H9 (cell line): Measurements from ENCODE around the gene EFTUD2. TPM values are rescaled to one million over a fixed set of nuclear protein-coding genes. Genes with fewer than 3 reads are reported as not detected.
A peak's percentile ranks its signal among the peaks of the same experiment; 100 is the strongest.

Source experiments
- DNase-seq: peaks from one replicate; pipeline ENCODE4 v3.0.0-alpha.2; 2017
- H2AFZ ChIP-seq: one replicate; pipeline ENCODE4 v1.6.1; 2013; ENCODE audit warnings: mild to moderate bottlenecking, low read length, control low read depth, moderate library complexity
- H2AK5ac ChIP-seq: 2 replicates; pipeline ENCODE4 v1.6.1; 2013; ENCODE audit warnings: low read length, control low read depth, mixed read lengths; ENCODE audit not compliant: insufficient read length
- H2BK120ac ChIP-seq: one replicate; pipeline ENCODE4 v1.6.1; 2013; ENCODE audit warnings: low read depth, mild to moderate bottlenecking, low read length, control low read depth, inconsistent platforms; ENCODE audit not compliant: poor library complexity, severe bottlenecking
- H2BK12ac ChIP-seq: 2 replicates; pipeline ENCODE4 v1.6.1; 2013; ENCODE audit warnings: low read length, control low read depth, mixed read lengths, low read depth; ENCODE audit not compliant: insufficient read length
- H2BK15ac ChIP-seq: 2 replicates; pipeline ENCODE4 v1.6.1; 2013; ENCODE audit warnings: low read depth, low read length, control low read depth
- H2BK20ac ChIP-seq: one replicate; pipeline ENCODE4 v1.6.1; 2013; ENCODE audit warnings: low read depth, mild to moderate bottlenecking, low read length, control low read depth, inconsistent platforms; ENCODE audit not compliant: poor library complexity, severe bottlenecking
- H2BK5ac ChIP-seq: 2 replicates; pipeline ENCODE4 v1.6.1; 2013; ENCODE audit warnings: low read length, control low read depth, mixed read lengths; ENCODE audit not compliant: insufficient read length
- H3K14ac ChIP-seq: 2 replicates; pipeline ENCODE4 v1.6.1; 2013; ENCODE audit warnings: low read length, control low read depth; ENCODE audit not compliant: insufficient read depth
- H3K18ac ChIP-seq: 2 replicates; pipeline ENCODE4 v1.6.1; 2013; ENCODE audit warnings: low read depth, mild to moderate bottlenecking, mixed read lengths, low read length, control low read depth; ENCODE audit not compliant: insufficient read length
- H3K23ac ChIP-seq: 2 replicates; pipeline ENCODE4 v1.6.1; 2013; ENCODE audit warnings: low read length, control low read depth, mixed read lengths, low read depth; ENCODE audit not compliant: insufficient read length
- H3K23me2 ChIP-seq: 2 replicates; pipeline ENCODE4 v1.6.1; 2013; ENCODE audit warnings: low read depth, mild to moderate bottlenecking, mixed read lengths, low read length, control low read depth; ENCODE audit not compliant: insufficient read length, poor library complexity, severe bottlenecking
- H3K27ac ChIP-seq: 2 replicates; pipeline ENCODE4 v1.5.1; 2013; ENCODE audit warnings: low read length, control low read depth, mixed read lengths, low read depth; ENCODE audit not compliant: insufficient read length
- H3K27me3 ChIP-seq: 2 replicates; pipeline ENCODE4 v1.6.1; 2013; ENCODE audit warnings: low read length, control low read depth, inconsistent platforms; ENCODE audit not compliant: insufficient read depth
- H3K4ac ChIP-seq: 2 replicates; pipeline ENCODE4 v1.6.1; 2013; ENCODE audit warnings: low read depth, mild to moderate bottlenecking, control low read depth, inconsistent platforms, low read length, moderate library complexity
- H3K4me1 ChIP-seq: 2 replicates; pipeline ENCODE4 v1.6.1; 2013; ENCODE audit warnings: low read length, control low read depth, inconsistent platforms; ENCODE audit not compliant: insufficient read depth
- H3K4me2 ChIP-seq: 2 replicates; pipeline ENCODE4 v1.6.1; 2013; ENCODE audit warnings: low read length, control low read depth, mixed read lengths; ENCODE audit not compliant: insufficient read length, insufficient read depth
- H3K56ac ChIP-seq: 2 replicates; pipeline ENCODE4 v1.6.1; 2013; ENCODE audit warnings: low read depth, mild to moderate bottlenecking, mixed read lengths, low read length, control low read depth; ENCODE audit not compliant: insufficient read length
- H3K79me1 ChIP-seq: 2 replicates; pipeline ENCODE4 v1.6.1; 2013; ENCODE audit warnings: low read depth, mild to moderate bottlenecking, moderate library complexity, low read length, control low read depth, inconsistent platforms; ENCODE audit not compliant: insufficient read depth, poor library complexity, severe bottlenecking
- H3K79me2 ChIP-seq: 2 replicates; pipeline ENCODE4 v1.6.1; 2013; ENCODE audit warnings: low read length, control low read depth, inconsistent platforms; ENCODE audit not compliant: insufficient read depth
- H3K9ac ChIP-seq: 2 replicates; pipeline ENCODE4 v1.6.1; 2013; ENCODE audit warnings: low read length, control low read depth, mixed read lengths; ENCODE audit not compliant: insufficient read length; ENCODE audit errors: extremely low read depth
- H3K9me3 ChIP-seq: one replicate; pipeline ENCODE4 v1.6.1; 2013; ENCODE audit warnings: low read depth, low read length, inconsistent platforms; ENCODE audit not compliant: control insufficient read depth
- H3T11ph ChIP-seq: one replicate; pipeline ENCODE4 v1.6.1; 2013; ENCODE audit warnings: mild to moderate bottlenecking, low read length, control low read depth, inconsistent platforms
- H4K20me1 ChIP-seq: one replicate; pipeline ENCODE4 v1.6.1; 2013; ENCODE audit not compliant: control insufficient read depth, insufficient read length, insufficient read depth
- H4K5ac ChIP-seq: 2 replicates; pipeline ENCODE4 v1.6.1; 2013; ENCODE audit warnings: low read depth, mild to moderate bottlenecking, mixed read lengths, low read length, control low read depth; ENCODE audit not compliant: insufficient read length
- H4K8ac ChIP-seq: replicated peaks from 2 replicates; pipeline ENCODE4 v1.6.1; 2013; ENCODE audit warnings: low read length, control low read depth, mixed read lengths, low read depth; ENCODE audit not compliant: insufficient read length
- H4K91ac ChIP-seq: 2 replicates; pipeline ENCODE4 v1.6.1; 2013; ENCODE audit warnings: low read depth, mild to moderate bottlenecking, moderate library complexity, mixed read lengths, low read length, control low read depth; ENCODE audit not compliant: insufficient read length
- H3K27ac Mint-ChIP-seq, 3 experiments: 2 replicates in 2 of 3; 3 replicates in 1 of 3; pipeline ENCODE4 v1.8.0; 2020 to 2021; ENCODE audit warnings: mixed read lengths in 3 of 3, mild to moderate bottlenecking in 1 of 3, moderate library complexity in 1 of 3
- H3K27me3 Mint-ChIP-seq: 2 replicates; pipeline ENCODE4 v1.8.0; 2021; ENCODE audit warnings: low read depth, mild to moderate bottlenecking, moderate library complexity, mixed read lengths
- H3K36me3 Mint-ChIP-seq, 3 experiments: 2 replicates in 2 of 3; 3 replicates in 1 of 3; pipeline ENCODE4 v1.8.0; 2020 to 2021; ENCODE audit warnings: low read depth in 3 of 3, mixed read lengths in 3 of 3; ENCODE audit not compliant: insufficient read depth in 1 of 3
- H3K4me1 Mint-ChIP-seq, 2 experiments: 2 replicates each; pipeline ENCODE4 v1.8.0; 2020; ENCODE audit warnings: mixed read lengths in 2 of 2
- H3K4me3 Mint-ChIP-seq, 2 experiments: 2 replicates in 1 of 2; 3 replicates in 1 of 2; pipeline ENCODE4 v1.8.0; 2020 to 2021; ENCODE audit warnings: mild to moderate bottlenecking in 2 of 2, mixed read lengths in 2 of 2, moderate library complexity in 1 of 2
- H3K9me3 Mint-ChIP-seq, 2 experiments: 2 replicates in 1 of 2; 3 replicates in 1 of 2; pipeline ENCODE4 v1.8.0; 2020; ENCODE audit warnings: mild to moderate bottlenecking in 2 of 2, mixed read lengths in 2 of 2, moderate library complexity in 1 of 2
- CTCF ChIP-seq: fragments of 200-600 bp; sonication (generic); conservative IDR thresholded peaks from 3 replicates; pipeline ENCODE4 v1.8.0; 2021; ENCODE audit warnings: antibody characterized with exemption, mild to moderate bottlenecking
- WGBS: extraction: QIAGEN DNeasy Blood & Tissue Kit; methylation state at CpG from one replicate; pipeline ENCODE4 v1.1.7; 2013; ENCODE audit warnings: missing lambda C conversion rate, low lambda C conversion rate, mixed read lengths; ENCODE audit not compliant: insufficient read length; ENCODE audit errors: extremely low coverage; 5-methylcytosine and 5-hydroxymethylcytosine counted together
- total RNA-seq: library from RNA; stranded (reverse); gene quantifications from 2 replicates; pipeline ENCODE4 v1.2.1, GENCODE V29; 2021

EFTUD2 gene
- total RNA-seq, 1 experiment from 2014 or later: 150 TPM

GRCh38 chr17:44902135-44902760, 3.0 kb upstream of the EFTUD2 start:
- Histone ChIP-seq H3K23ac (no peak overlapping the region), H4K20me1 (no peaks in the 10 kb centered on the region), H3K9ac (no peak overlapping the region), H3K56ac (no peak overlapping the region), H3K27me3 (no peaks in the 10 kb centered on the region), H4K5ac (no peak overlapping the region), H3K4ac (no peak overlapping the region), H3K14ac (no peak overlapping the region), H3K9me3 (no peaks in the 10 kb centered on the region), H3K4me2 (no peak overlapping the region), H3K27ac (no peak overlapping the region), H2BK20ac (no peak overlapping the region), H3K23me2 (peaks cover 7% of the 10 kb centered on the region), H2AK5ac (no peak overlapping the region), H2BK12ac (no peak overlapping the region), H4K91ac (no peak overlapping the region), H2BK5ac (no peak overlapping the region), H3K79me1 (no peaks in the 10 kb centered on the region), H3K79me2 (peaks cover 9% of the 10 kb centered on the region; the same call in 1 of the 2 replicates), H4K8ac (no peak overlapping the region), H2BK120ac (no peak overlapping the region), H3T11ph (no peak overlapping the region), H3K4me1 (no peaks in the 10 kb centered on the region; the same call in 1 of the 2 replicates), H3K18ac (no peak overlapping the region), H2BK15ac (no peak overlapping the region), H2AFZ (no peak overlapping the region)
- Mint-ChIP-seq H3K36me3 (no peaks in the 10 kb centered on the region), H3K27ac (peak overlapping the region in 1 of 3 experiments; percentile 52; a peak in 1 of 7 replicates), H3K27me3 (peaks cover 2% of the 10 kb centered on the region), H3K9me3 (no peaks in the 10 kb centered on the region), H3K4me3 (no peak overlapping the region), H3K4me1 (peaks cover 17 to 25% of the 10 kb centered on the region in 2 experiments)
- no CpG with 5 or more reads among the region's 17 CpGs for WGBS
- no peak for TF ChIP-seq CTCF
- DNase-seq: no peak
